ENCODE measurements around the gene MEIS1. TPM values are rescaled to one million over a fixed set of nuclear protein-coding genes. Genes with fewer than 3 reads are reported as not detected.

The MEIS1 gene
- total and polyA plus RNA-seq, 12 donors = 24.8 to 63.8 (median 38.6) TPM

- no peak for DNase-seq
- 98 to 100% methylated on average over 1 of the region's 1 CpG for WGBS, 2 donors
- no peak for ATAC-seq
- no peaks in the 10 kb centered on the region for H3K27me3 ChIP-seq
- H3K36me3 ChIP-seq = no peaks in the 10 kb centered on the region
- intact Hi-C loops (cut with DNase I) = loop anchor here in 1 of 10 donors (5.0 kb wide), 1 partner anchor 127 kb away; no protein-coding TSS in a partner anchor
- H3K4me1 ChIP-seq = peaks cover 0 to 36% (median 19%) of the 10 kb centered on the region in 9 donors
- TF ChIP-seq CTCF (IDR thresholded peaks at IDR 0.05) = no peak
- no peak overlapping the region for H3K27ac ChIP-seq
- no peak overlapping the region for H3K4me3 ChIP-seq
- no peaks in the 10 kb centered on the region for H3K9me3 ChIP-seq
These were observed 124.7 kb downstream of the MEIS1 start for GRCh38 chr2:66559672-66560071.

GRCh38 chr2:66560683-66561082, 125.8 kb downstream of the MEIS1 start:
- no peak for TF ChIP-seq CTCF (IDR thresholded peaks at IDR 0.05)
- Histone ChIP-seq H3K36me3 (no peaks in the 10 kb centered on the region), H3K27ac (no peak overlapping the region), H3K4me1 (peaks cover 0 to 35% (median 15%) of the 10 kb centered on the region in 9 donors), H3K4me3 (no peak overlapping the region), H3K27me3 (no peaks in the 10 kb centered on the region), H3K9me3 (no peaks in the 10 kb centered on the region)
- WGBS, 2 donors = 80 to 90% methylated on average over 2 of the region's 2 CpGs
- no peak for DNase-seq
- peak in 1 of 8 donors; percentile 54 for ATAC-seq
- intact Hi-C loops (cut with DNase I) = no loop called here

GRCh38 chr2:66561645-66562303, 126.8 kb downstream of the MEIS1 start:
- intact Hi-C loops (cut with DNase I) = no loop called here
- WGBS, 2 donors = 34 to 48% methylated on average over 3 of the region's 3 CpGs
- Histone ChIP-seq H3K36me3 (no peaks in the 10 kb centered on the region), H3K4me1 (peaks cover 0 to 28% (median 8%) of the 10 kb centered on the region in 9 donors), H3K4me3 (no peak overlapping the region), H3K27me3 (no peaks in the 10 kb centered on the region), H3K27ac (no peak overlapping the region), H3K9me3 (no peaks in the 10 kb centered on the region)
- no peak for DNase-seq
- no peak for TF ChIP-seq CTCF (IDR thresholded peaks at IDR 0.05)
- peak in 3 of 8 donors; percentile 37 to 57 (median 43) for ATAC-seq

GRCh38 chr2:66562304-66562685, 127.4 kb downstream of the MEIS1 start:
- no peak for DNase-seq
- Histone ChIP-seq H3K9me3 (no peaks in the 10 kb centered on the region), H3K4me1 (peaks cover 0 to 28% (median 8%) of the 10 kb centered on the region in 9 donors), H3K36me3 (peaks cover 0 to 4% (median 0%) of the 10 kb centered on the region in 9 donors), H3K4me3 (no peak overlapping the region), H3K27ac (no peak overlapping the region), H3K27me3 (no peaks in the 10 kb centered on the region)
- no peak for ATAC-seq
- TF ChIP-seq CTCF (IDR thresholded peaks at IDR 0.05) = no peak
- WGBS, 2 donors = 86 to 98% methylated on average over 1 of the region's 1 CpG
- intact Hi-C loops (cut with DNase I) = no loop called here
